Cardiac muscle cell (in vitro differentiated cells and primary cell): ENCODE measurements around the gene RPP40. TPM values are rescaled to one million over a fixed set of nuclear protein-coding genes. Genes with fewer than 3 reads are reported as not detected.
"Not testable (repeated sequence)": the region's sequence is repeated elsewhere in the genome, so short reads cannot be mapped to it uniquely, and the experiment has no call there.

Source experiments
- DNase-seq, 2 donors: peaks; one replicate each; pipeline versions ENCODE4 v3.0.0 to v3.0.0-alpha.2; 2010 to 2017; ENCODE audit warnings: low read depth in 1 of 2, low spot score in 1 of 2
- H3K27ac ChIP-seq: fragments of 200-600 bp; sonication (generic); 2 replicates; pipeline ENCODE4 v1.5.1; 2016
- H3K27me3 ChIP-seq: fragments of 200-600 bp; sonication (generic); 2 replicates; pipeline ENCODE4 v1.6.0; 2016; ENCODE audit warnings: control low read depth
- H3K36me3 ChIP-seq: fragments of 200-600 bp; sonication (generic); 2 replicates; pipeline ENCODE4 v1.5.1; 2016; ENCODE audit warnings: control low read depth
- H3K4me1 ChIP-seq: fragments of 200-600 bp; sonication (generic); 2 replicates; pipeline ENCODE4 v1.8.1; 2017; ENCODE audit warnings: low read depth, mild to moderate bottlenecking, mixed run types
- H3K4me3 ChIP-seq: fragments of 200-600 bp; sonication (generic); 2 replicates; pipeline ENCODE4 v1.5.1; 2016; ENCODE audit warnings: mild to moderate bottlenecking
- H3K9me3 ChIP-seq: fragments of 200-600 bp; sonication (generic); 2 replicates; pipeline ENCODE4 v1.5.1; 2017; ENCODE audit warnings: low read depth, mild to moderate bottlenecking, control low read depth
- CTCF ChIP-seq: IDR thresholded peaks from 2 replicates; pipeline ENCODE4 v1.5.1; 2012; ENCODE audit warnings: low read depth, mild to moderate bottlenecking, low read length
- polyA plus RNA-seq: library from polyadenylated mRNA; unstranded; fragments of >200 nt; fragmentation: Nextera tagmentation; extraction: Ambion mirVana; gene quantifications from 2 replicates; pipeline ENCODE4 v1.2.1, GENCODE V29; 2016
- total RNA-seq: library from RNA; depleted of rRNA; stranded (reverse); fragments of >200 nt; gene quantifications from 2 replicates; pipeline ENCODE4 v1.2.3, GENCODE V29; 2016

RPP40 gene
- total and polyA plus RNA-seq, 2 experiments from 2014 or later: 2.7 to 13.7 TPM

DNA sequence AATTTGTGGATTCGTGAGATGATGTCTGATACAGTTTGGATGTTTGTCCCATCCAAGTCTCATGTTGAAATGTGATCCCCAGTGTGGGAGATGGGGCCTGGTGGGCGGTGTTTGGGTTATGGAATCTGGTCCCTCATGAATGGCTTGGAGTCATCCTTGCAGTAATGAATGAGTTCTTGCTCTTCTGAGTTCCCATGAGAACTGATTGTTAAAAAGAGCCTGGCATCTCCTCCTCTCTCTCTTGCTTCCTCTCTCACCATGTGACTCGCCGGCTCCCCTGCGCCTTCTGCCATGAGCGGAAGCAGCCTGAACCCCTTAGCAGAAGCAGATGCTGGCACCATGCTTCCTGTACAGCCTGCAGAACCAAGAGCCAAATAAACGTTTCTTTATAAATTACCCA, 30.5 kb upstream of the RPP40 start:
- H3K27me3 ChIP-seq: no peaks in the 10 kb centered on the region
- H3K4me3 ChIP-seq: no peak overlapping the region
- no peaks in the 10 kb centered on the region for H3K4me1 ChIP-seq
- no peak for DNase-seq
- no peaks in the 10 kb centered on the region for H3K36me3 ChIP-seq
- no peak overlapping the region for H3K27ac ChIP-seq
- no peak for TF ChIP-seq CTCF
- no peaks in the 10 kb centered on the region for H3K9me3 ChIP-seq

- H3K4me1 ChIP-seq, H3K36me3 ChIP-seq, H3K27me3 ChIP-seq, H3K9me3 ChIP-seq, H3K4me3 ChIP-seq, H3K27ac ChIP-seq, DNase-seq: not testable (repeated sequence)
Measured at GRCh38 chr6:5033214-5033904, 29.5 kb upstream of the RPP40 start.

DNA sequence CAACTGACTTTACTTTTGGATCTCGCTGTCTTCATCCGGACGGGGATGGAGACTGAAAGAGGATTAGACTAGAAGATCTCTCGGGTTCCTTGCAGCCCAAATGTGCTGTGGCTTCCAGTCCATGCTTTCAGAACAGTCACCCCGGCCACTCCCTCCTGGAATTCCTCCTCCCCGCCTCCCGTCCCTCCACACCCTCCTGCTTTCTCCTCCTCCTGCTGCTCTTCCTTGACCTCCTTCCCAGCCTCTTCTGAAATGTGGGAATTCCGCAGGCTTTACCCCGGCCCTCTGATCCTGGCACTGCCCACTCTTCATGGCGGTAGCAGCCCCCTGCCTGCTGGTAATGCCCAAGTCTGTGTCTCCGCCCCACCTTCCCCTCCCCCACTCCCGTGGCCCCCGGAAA, 28.9 kb upstream of the RPP40 start:
- H3K4me1 ChIP-seq, H3K27ac ChIP-seq, H3K9me3 ChIP-seq, H3K4me3 ChIP-seq, H3K36me3 ChIP-seq, H3K27me3 ChIP-seq: not testable (repeated sequence)
- peak in 1 of 2 donors; percentile 32 for DNase-seq

DNA sequence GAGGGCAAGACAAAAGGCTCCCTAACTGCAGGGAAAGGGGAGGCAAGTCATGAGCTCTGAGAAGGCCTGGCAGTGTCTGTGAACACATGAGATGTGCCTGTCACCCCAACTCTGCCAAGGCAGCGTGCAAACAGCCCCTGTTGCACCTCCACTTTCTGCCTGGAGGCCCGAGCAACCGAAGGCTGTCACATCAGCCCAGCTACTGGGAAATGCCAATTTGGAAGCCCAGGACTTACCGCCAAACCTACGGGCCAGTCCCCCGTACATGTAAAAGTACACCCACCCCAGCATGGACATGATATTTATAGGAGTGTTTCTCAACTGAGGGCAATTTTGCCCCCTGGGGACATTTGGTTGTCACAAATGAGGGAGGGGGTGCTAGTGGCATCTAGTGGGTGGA, 27.3 kb upstream of the RPP40 start:
- H3K4me1 ChIP-seq: peaks cover 4% of the 10 kb centered on the region
- no peak for TF ChIP-seq CTCF
- H3K36me3 ChIP-seq: no peaks in the 10 kb centered on the region
- no peak overlapping the region for H3K27ac ChIP-seq
- H3K27me3 ChIP-seq: no peaks in the 10 kb centered on the region
- no peak overlapping the region for H3K4me3 ChIP-seq
- DNase-seq: no peak
- H3K9me3 ChIP-seq: no peaks in the 10 kb centered on the region

GRCh38 chr6:5030596-5031136, 26.8 kb upstream of the RPP40 start:
- Histone ChIP-seq H3K27ac (no peak overlapping the region), H3K4me3 (no peak overlapping the region), H3K4me1 (peaks cover 7% of the 10 kb centered on the region), H3K9me3 (no peaks in the 10 kb centered on the region), H3K27me3 (no peaks in the 10 kb centered on the region), H3K36me3 (no peaks in the 10 kb centered on the region)
- peak; percentile 90 to 91 for DNase-seq
- peak; percentile 79 for TF ChIP-seq CTCF

DNA sequence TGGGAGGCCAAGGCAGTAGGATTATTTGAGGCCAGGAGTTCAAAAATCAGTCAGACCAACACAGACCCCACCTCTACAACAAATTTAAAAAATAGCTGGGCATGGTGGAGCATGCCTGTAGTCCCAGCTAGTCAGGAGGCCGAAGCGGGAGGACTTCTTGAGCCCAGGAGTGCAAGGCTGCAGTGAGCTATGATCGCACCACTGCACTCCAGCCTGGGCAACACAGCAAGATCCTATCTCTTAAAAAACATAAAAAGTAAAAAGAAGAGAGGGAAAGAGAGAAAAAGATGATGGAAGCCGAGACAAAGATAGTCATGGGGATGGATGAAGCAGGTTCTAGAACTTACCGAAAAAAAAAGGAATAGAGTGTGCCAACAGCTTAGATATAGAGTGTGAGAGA, 25.8 kb upstream of the RPP40 start:
- Histone ChIP-seq H3K9me3 (no peaks in the 10 kb centered on the region), H3K27me3 (no peaks in the 10 kb centered on the region), H3K36me3 (no peaks in the 10 kb centered on the region), H3K4me3 (no peak overlapping the region), H3K4me1 (peaks cover 9% of the 10 kb centered on the region), H3K27ac (no peak overlapping the region)
- TF ChIP-seq CTCF: no peak
- no peak for DNase-seq
